DOHH2 (cell line): ENCODE measurements around the gene IL6.

Experiments
- H3F3A ChIP-seq: fragments of 200-600 bp; sonication (generic), shearing (Covaris generic); 2 replicates; pipeline ENCODE4 v1.6.0; 2016; ENCODE audit warnings: antibody characterized with exemption, mild to moderate bottlenecking; ENCODE audit not compliant: control insufficient read depth, insufficient read depth
- H3K27ac ChIP-seq: fragments of 200-600 bp; sonication (generic); 2 replicates; pipeline ENCODE4 v1.5.1; 2014; ENCODE audit warnings: low read depth, mild to moderate bottlenecking, low read length, moderate library complexity
- H3K27me3 ChIP-seq: fragments of 200-600 bp; sonication (generic); 2 replicates; pipeline ENCODE4 v1.6.1; 2014; ENCODE audit warnings: mild to moderate bottlenecking, low read length, mixed read lengths; ENCODE audit not compliant: control insufficient read depth
- H3K36me3 ChIP-seq: fragments of 200-600 bp; sonication (generic); 2 replicates; pipeline ENCODE4 v1.6.1; 2014; ENCODE audit warnings: mild to moderate bottlenecking, low read length, moderate library complexity, mixed read lengths; ENCODE audit not compliant: control insufficient read depth
- H3K4me1 ChIP-seq: fragments of 200-600 bp; sonication (generic); 2 replicates; pipeline ENCODE4 v1.6.1; 2014; ENCODE audit warnings: mild to moderate bottlenecking, low read length, mixed read lengths; ENCODE audit not compliant: control insufficient read depth
- H3K4me2 ChIP-seq: fragments of 200-600 bp; sonication (generic); 2 replicates; pipeline ENCODE4 v1.6.0; 2014; ENCODE audit warnings: mild to moderate bottlenecking, low read length, moderate library complexity
- H3K4me3 ChIP-seq: fragments of 200-600 bp; sonication (generic); 2 replicates; pipeline ENCODE4 v1.5.1; 2014; ENCODE audit warnings: mild to moderate bottlenecking, low read length, mixed read lengths
- H3K79me2 ChIP-seq: fragments of 200-600 bp; sonication (generic); 2 replicates; pipeline ENCODE4 v1.6.1; 2014; ENCODE audit warnings: mild to moderate bottlenecking, low read length, mixed read lengths; ENCODE audit not compliant: control insufficient read depth
- H3K9me2 ChIP-seq: fragments of 200-600 bp; sonication (generic); replicated peaks from 2 replicates; pipeline ENCODE4 v1.6.1; 2014; ENCODE audit warnings: mild to moderate bottlenecking, low read length, mixed read lengths; ENCODE audit not compliant: control insufficient read depth
- H3K9me3 ChIP-seq: fragments of 200-600 bp; sonication (generic); 2 replicates; pipeline ENCODE4 v1.6.1; 2014; ENCODE audit warnings: antibody characterized with exemption, low read length, mixed read lengths; ENCODE audit not compliant: control insufficient read depth, insufficient read depth
- H4K20me1 ChIP-seq: fragments of 200-600 bp; sonication (generic); 2 replicates; pipeline ENCODE4 v1.6.0; 2014; ENCODE audit warnings: low read depth, mild to moderate bottlenecking, antibody characterized with exemption, low read length, moderate library complexity; ENCODE audit not compliant: control insufficient read depth, insufficient read depth
- CTCF ChIP-seq: fragments of 200-600 bp; sonication (generic); IDR thresholded peaks from one replicate; pipeline ENCODE4 v1.5.1; 2014; ENCODE audit warnings: antibody characterized with exemption, mild to moderate bottlenecking, low read depth, low read length; ENCODE audit not compliant: poor library complexity, severe bottlenecking
- EZH2phosphoT487 ChIP-seq: fragments of 200-600 bp; sonication (generic); IDR thresholded peaks from 2 replicates; pipeline ENCODE4 v1.6.1; 2017; ENCODE audit warnings: borderline replicate concordance, mild to moderate bottlenecking, antibody characterized with exemption, low read length, moderate library complexity, mixed read lengths

Gene IL6

DNA sequence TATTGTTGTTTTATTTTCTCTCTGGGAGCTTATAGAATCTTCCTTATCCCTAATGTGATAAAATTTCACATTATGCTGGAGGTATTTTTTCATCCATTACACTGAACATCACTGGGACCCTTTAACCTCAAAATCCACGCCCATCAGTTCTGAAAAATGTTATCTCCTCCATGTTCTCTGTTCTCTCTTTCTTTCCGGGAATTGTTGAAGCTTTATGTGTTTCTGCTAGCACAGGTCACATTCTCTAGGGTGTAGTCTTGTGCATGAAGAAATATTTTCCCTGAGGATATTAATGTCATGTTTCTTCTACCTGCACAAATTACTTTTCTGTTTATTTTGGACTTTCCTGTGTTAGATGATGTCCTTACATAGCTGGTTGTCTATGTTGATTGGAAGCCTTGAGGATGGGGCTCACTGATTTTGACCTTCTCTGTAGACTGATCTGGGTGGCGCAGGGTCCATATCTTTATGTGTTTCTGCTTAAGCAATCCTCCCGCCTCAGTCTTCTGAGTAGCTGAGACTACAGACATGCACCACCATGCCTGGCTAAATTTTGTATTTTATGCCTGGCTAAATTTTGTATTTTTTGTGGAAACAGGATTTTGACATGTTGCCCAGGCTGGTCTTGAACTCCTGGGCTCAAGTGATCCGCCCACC, 31.4 kb upstream of the IL6 start:
- Histone ChIP-seq H3K4me1 (peaks cover 21% of the 10 kb centered on the region), H3K79me2 (no peaks in the 10 kb centered on the region), H3K4me3 (no peak overlapping the region), H4K20me1 (no peaks in the 10 kb centered on the region), H3K36me3 (no peaks in the 10 kb centered on the region), H3K4me2 (no peak overlapping the region), H3K27ac (no peak overlapping the region), H3F3A (no peaks in the 10 kb centered on the region), H3K27me3 (peaks cover 65% of the 10 kb centered on the region), H3K9me3 (no peaks in the 10 kb centered on the region), H3K9me2 (no peaks in the 10 kb centered on the region)
- TF ChIP-seq EZH2phosphoT487 (no peak), CTCF (no peak)

DNA sequence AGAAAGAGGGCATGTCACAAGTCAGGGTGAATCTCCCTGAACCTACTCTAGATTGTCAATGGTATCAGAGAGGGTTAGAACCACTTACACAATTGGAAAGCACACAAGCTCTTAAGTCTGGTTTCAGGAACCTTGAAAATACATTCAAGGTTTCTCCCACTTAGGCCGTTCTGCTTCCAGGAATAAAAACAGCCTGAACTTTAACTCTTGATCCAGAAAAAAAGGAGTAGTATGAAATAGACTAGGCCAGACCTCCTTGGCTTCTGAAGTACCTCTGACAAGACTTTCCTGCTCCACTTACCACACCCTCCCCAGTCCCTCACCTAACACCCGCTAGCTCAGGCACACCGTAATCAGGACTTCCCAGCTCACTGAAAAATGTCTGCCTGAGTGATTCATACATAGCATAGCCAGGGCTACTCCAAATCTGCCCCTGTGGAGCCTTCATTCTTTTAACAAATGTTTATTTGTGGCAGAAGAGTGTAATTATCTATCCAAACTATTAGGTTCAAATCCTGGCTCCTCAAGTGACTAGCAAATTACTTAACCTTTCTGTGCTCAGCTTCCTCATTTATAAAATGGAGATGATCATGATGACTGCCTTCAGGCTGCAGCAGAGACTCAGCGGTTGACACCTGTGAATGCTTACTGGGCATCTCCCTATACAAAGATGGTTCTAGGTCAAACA, 30.3 kb upstream of the IL6 start:
- H3K9me3 ChIP-seq: no peaks in the 10 kb centered on the region
- H3F3A ChIP-seq: no peaks in the 10 kb centered on the region
- peaks cover 21% of the 10 kb centered on the region for H3K4me1 ChIP-seq
- H3K4me3 ChIP-seq: no peak overlapping the region
- H4K20me1 ChIP-seq: no peaks in the 10 kb centered on the region
- H3K27me3 ChIP-seq: peaks cover 63% of the 10 kb centered on the region
- no peak overlapping the region for H3K4me2 ChIP-seq
- no peaks in the 10 kb centered on the region for H3K9me2 ChIP-seq
- H3K79me2 ChIP-seq: no peaks in the 10 kb centered on the region
- no peak overlapping the region for H3K27ac ChIP-seq
- H3K36me3 ChIP-seq: no peaks in the 10 kb centered on the region
- TF ChIP-seq EZH2phosphoT487: 0 out of 2 replicates have a peak, but pooled peaks have one; percentile 47
- TF ChIP-seq CTCF: no peak

DNA sequence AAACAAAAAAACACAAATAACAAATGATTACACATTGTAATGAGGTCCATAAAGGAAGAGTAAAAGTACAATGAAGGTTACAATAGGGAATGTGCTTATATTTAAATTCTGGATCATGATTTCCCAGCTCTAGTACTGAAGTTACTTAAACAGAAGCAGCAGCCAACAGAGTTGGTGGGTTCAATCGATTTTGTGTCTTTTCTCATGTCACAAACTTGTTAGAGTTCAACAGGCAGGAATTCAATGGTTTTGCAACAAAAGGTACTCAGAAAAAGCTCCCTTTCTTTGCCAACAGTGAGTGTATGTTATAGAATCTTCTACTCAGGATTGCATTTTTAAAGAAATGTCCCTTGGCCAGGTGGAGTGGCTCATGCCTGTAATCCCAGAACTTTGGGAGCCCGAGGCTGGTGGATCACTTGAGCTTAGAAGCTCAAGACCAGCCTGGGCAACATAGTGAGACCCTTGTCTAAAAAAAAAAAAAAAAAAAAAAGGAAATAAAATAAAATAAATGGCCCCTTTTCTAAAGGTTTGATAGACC, 29.6 kb upstream of the IL6 start:
- Histone ChIP-seq H3F3A (no peaks in the 10 kb centered on the region), H3K4me3 (no peak overlapping the region), H3K9me2 (no peaks in the 10 kb centered on the region), H3K36me3 (no peaks in the 10 kb centered on the region), H3K4me2 (no peak overlapping the region), H3K27me3 (peaks cover 69% of the 10 kb centered on the region), H3K4me1 (peaks cover 22% of the 10 kb centered on the region), H3K79me2 (no peaks in the 10 kb centered on the region), H3K27ac (no peak overlapping the region), H4K20me1 (no peaks in the 10 kb centered on the region), H3K9me3 (no peaks in the 10 kb centered on the region)
- TF ChIP-seq EZH2phosphoT487: no peak

DNA sequence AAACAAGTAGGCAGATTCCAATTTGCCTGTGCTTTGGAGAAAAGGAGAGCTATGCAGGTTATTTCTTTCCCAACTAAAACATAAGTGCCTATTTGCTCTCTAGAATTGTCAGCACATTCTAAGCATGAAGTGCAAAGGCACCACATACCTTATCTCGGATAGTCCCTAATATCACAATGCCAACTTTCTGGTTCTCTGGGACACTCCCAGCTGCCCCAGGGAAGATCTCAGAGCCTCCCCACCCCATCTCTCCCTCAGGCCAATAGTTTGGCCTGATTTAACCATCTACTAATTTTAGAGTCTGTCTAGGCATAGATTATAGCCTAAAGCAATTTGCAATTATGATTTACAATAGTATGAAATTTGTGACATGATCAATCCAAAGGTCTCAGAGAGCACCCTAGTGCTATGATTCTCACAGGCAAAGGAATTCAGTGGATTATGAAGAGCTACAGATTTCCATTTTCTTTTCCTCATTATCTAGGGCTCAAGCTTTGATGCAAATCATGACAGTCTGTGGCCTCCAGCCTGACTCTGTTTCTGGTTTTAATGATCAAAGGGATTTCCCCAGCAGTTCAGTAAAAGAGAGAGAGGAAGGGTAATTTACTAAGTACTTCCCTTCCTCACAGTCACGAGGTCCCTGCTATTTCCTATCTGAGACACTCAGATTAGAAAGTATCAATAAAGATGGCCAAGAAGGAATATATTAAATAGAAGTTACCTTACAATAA, 29.0 kb upstream of the IL6 start:
- Histone ChIP-seq H3K27me3 (peaks cover 69% of the 10 kb centered on the region), H3K79me2 (no peaks in the 10 kb centered on the region), H3F3A (no peaks in the 10 kb centered on the region), H3K9me3 (no peaks in the 10 kb centered on the region), H3K36me3 (no peaks in the 10 kb centered on the region), H3K4me2 (peak overlapping the region; percentile 19), H3K4me3 (no peak overlapping the region; the same call in 1 of the 2 replicates), H4K20me1 (no peaks in the 10 kb centered on the region), H3K9me2 (no peaks in the 10 kb centered on the region), H3K4me1 (peaks cover 26% of the 10 kb centered on the region), H3K27ac (no peak overlapping the region)
- TF ChIP-seq EZH2phosphoT487 (no peak), CTCF (no peak)
